K562 (cell line): ENCODE results near the gene LRRC25. TPM values are rescaled to one million over a fixed set of nuclear protein-coding genes. Genes with fewer than 3 reads are reported as not detected.

Experiments used
- BCL6 ChIP-seq: fragments of 250-450 bp; sonication (Bioruptor Pico); IDR thresholded peaks from 2 replicates; pipeline ENCODE4 v1.4.0; 2020
- DIDO1 ChIP-seq: fragments of 450-650 bp; IDR thresholded peaks from 2 replicates; pipeline ENCODE4 v1.6.1; 2016; ENCODE audit warnings: low read depth, missing biosample characterization, missing genetic modification characterization
- HNRNPUL1 ChIP-seq: fragments of 200-400 bp; formaldehyde crosslinking; IDR thresholded peaks from 2 replicates; pipeline ENCODE4 v1.6.1; 2017; ENCODE audit warnings: low read length
- MAFF ChIP-seq: IDR thresholded peaks from 2 replicates; pipeline ENCODE4 v1.6.1; 2012; ENCODE audit warnings: low read length, improper control_type of control experiment
- MXI1 ChIP-seq: IDR thresholded peaks from 2 replicates; pipeline ENCODE4 v1.6.1; 2011; ENCODE audit warnings: low read depth, mild to moderate bottlenecking, improper control_type of control experiment, low read length
- PURB ChIP-seq: sonication (generic); formaldehyde crosslinking; IDR thresholded peaks from 2 replicates; pipeline ENCODE4 v1.9.0; 2021; ENCODE audit warnings: low read depth, mild to moderate bottlenecking, missing genetic modification reagents
- SRSF1 ChIP-seq: fragments of 200-400 bp; formaldehyde crosslinking; IDR thresholded peaks from 2 replicates; pipeline ENCODE4 v1.6.1; 2017; ENCODE audit warnings: mild to moderate bottlenecking, low read depth, low read length, moderate library complexity
- TAL1 ChIP-seq: fragments of 450-650 bp; IDR thresholded peaks from 2 replicates; pipeline ENCODE4 v1.6.1; 2016; ENCODE audit warnings: mild to moderate bottlenecking
- TRIM28 ChIP-seq: fragments of 450-650 bp; IDR thresholded peaks from 2 replicates; pipeline ENCODE4 v1.6.1; 2017
- ZNF175 ChIP-seq: fragments of 200-800 bp; sonication (Bioruptor generic); IDR thresholded peaks from 2 replicates; pipeline ENCODE4 v1.6.1; 2016; ENCODE audit warnings: low read depth, mild to moderate bottlenecking, missing genetic modification characterization, missing compliant biosample characterization
- ZNF239 ChIP-seq: fragments of 250-450 bp; sonication (Bioruptor Pico); IDR thresholded peaks from 2 replicates; pipeline ENCODE4 v1.4.0; 2020; ENCODE audit warnings: mild to moderate bottlenecking
- ZNF75A ChIP-seq: fragments of 450-650 bp; formaldehyde crosslinking; IDR thresholded peaks from 2 replicates; pipeline ENCODE4 v1.4.0; 2020; ENCODE audit warnings: mild to moderate bottlenecking
- polyA plus RNA-seq, 8 experiments: library from polyadenylated mRNA; depleted of rRNA in 4 of 8; stranded (reverse) in 5 of 8; unstranded in 3 of 8; fragments of >200 nt; fragmentation: Nextera tagmentation in 2 of 8; fragmentation: Illumina TruSeq in 1 of 8; extraction: Ambion mirVana in 2 of 8; extraction: Trizol in 1 of 8; gene quantifications; 2 replicates each; pipeline versions ENCODE4 v1.2.1 to v1.2.3, GENCODE V29; 2011 to 2014; ENCODE audit warnings: inconsistent platforms in 1 of 8, missing spikeins in 1 of 8
- total RNA-seq, 7 experiments: library from RNA; depleted of rRNA in 6 of 7; stranded (reverse); fragments of >200 nt in 6 of 7; fragmentation: Illumina TruSeq in 2 of 7; extraction: Trizol in 2 of 7; gene quantifications; 2 replicates each; pipeline versions ENCODE4 v1.2.1 to v1.2.3, GENCODE V29; 2011 to 2021; ENCODE audit warnings: low replicate concordance in 1 of 7
- TF ChIP-seq, protein P1 (sequence below): sonication (generic); formaldehyde crosslinking; IDR thresholded peaks from 2 replicates; pipeline ENCODE4 v1.8.0; 2022; ENCODE audit warnings: mild to moderate bottlenecking, missing genetic modification reagents
- TF ChIP-seq, protein P2 (sequence below): fragments of 200-600 bp; sonication (generic); IDR thresholded peaks from one replicate; pipeline ENCODE4 v1.6.1; 2012; ENCODE audit warnings: mild to moderate bottlenecking, low read depth, low read length, inconsistent platforms
- TF ChIP-seq, protein P3 (sequence below): sonication (generic); formaldehyde crosslinking; IDR thresholded peaks from 2 replicates; pipeline ENCODE4 v1.8.0; 2022; ENCODE audit warnings: mild to moderate bottlenecking, missing genetic modification reagents

Gene LRRC25
- total and polyA plus RNA-seq, 9 of the 15 experiments (the other 6 are each of a cell fraction or from before 2014, with no cell fraction given) = 0.07 to 0.36 (median 0.10) TPM; not detected in 3

DNA sequence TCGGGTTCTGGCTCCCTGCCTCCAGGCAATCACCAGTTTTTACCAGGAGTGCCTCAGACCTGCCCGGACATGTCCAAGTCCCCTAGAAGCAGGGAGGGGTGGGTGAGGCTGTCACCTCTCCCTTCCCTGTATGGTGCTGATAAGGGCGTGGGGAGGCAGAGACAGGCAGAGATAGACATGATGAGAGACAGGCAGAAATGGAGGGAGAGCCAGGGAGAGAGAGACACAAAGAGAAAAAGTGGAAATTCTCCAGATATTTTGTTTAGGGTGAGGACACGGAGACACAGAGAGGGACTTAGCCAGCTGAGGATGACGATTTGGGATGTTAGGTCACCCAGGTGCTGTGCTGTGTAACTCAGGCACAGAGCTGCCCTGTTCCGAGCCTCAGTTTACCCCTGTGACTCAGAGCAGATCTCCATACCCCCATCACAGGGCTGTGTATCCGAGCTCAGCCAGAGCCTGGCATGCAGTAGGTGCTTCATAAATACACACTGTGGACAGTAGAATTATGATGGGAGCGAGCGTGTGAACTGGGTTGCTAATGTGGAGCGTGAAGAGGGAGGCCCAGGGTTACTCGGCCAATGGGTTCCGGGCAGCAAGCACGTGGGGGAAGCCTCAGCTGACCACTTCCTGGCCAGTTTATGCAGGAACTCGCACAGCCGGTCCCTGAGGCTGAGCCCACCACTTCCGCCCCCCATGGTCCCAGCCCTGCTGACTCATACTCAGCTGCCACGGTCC is 23.4 kb downstream of the LRRC25 start (continued):
- TF ChIP-seq, protein P1, sequence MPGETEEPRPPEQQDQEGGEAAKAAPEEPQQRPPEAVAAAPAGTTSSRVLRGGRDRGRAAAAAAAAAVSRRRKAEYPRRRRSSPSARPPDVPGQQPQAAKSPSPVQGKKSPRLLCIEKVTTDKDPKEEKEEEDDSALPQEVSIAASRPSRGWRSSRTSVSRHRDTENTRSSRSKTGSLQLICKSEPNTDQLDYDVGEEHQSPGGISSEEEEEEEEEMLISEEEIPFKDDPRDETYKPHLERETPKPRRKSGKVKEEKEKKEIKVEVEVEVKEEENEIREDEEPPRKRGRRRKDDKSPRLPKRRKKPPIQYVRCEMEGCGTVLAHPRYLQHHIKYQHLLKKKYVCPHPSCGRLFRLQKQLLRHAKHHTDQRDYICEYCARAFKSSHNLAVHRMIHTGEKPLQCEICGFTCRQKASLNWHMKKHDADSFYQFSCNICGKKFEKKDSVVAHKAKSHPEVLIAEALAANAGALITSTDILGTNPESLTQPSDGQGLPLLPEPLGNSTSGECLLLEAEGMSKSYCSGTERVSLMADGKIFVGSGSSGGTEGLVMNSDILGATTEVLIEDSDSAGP = no peak
- no peak; the same call in 1 of the 2 replicates for TF ChIP-seq TRIM28
- peak; percentile 60; the same call in 1 of the 2 replicates for TF ChIP-seq MXI1
- peak; percentile 94 for TF ChIP-seq TAL1
- TF ChIP-seq ZNF239 (CRISPR knock-in tag) = peak; percentile 21; the same call in 1 of the 2 replicates
- no peak for TF ChIP-seq SRSF1
- peak; percentile 2; the same call in 1 of the 2 replicates for TF ChIP-seq BCL6 (CRISPR knock-in tag)
- TF ChIP-seq PURB = no peak
- no peak for TF ChIP-seq HNRNPUL1
- TF ChIP-seq DIDO1 (tag) = no peak
- TF ChIP-seq, protein P2, sequence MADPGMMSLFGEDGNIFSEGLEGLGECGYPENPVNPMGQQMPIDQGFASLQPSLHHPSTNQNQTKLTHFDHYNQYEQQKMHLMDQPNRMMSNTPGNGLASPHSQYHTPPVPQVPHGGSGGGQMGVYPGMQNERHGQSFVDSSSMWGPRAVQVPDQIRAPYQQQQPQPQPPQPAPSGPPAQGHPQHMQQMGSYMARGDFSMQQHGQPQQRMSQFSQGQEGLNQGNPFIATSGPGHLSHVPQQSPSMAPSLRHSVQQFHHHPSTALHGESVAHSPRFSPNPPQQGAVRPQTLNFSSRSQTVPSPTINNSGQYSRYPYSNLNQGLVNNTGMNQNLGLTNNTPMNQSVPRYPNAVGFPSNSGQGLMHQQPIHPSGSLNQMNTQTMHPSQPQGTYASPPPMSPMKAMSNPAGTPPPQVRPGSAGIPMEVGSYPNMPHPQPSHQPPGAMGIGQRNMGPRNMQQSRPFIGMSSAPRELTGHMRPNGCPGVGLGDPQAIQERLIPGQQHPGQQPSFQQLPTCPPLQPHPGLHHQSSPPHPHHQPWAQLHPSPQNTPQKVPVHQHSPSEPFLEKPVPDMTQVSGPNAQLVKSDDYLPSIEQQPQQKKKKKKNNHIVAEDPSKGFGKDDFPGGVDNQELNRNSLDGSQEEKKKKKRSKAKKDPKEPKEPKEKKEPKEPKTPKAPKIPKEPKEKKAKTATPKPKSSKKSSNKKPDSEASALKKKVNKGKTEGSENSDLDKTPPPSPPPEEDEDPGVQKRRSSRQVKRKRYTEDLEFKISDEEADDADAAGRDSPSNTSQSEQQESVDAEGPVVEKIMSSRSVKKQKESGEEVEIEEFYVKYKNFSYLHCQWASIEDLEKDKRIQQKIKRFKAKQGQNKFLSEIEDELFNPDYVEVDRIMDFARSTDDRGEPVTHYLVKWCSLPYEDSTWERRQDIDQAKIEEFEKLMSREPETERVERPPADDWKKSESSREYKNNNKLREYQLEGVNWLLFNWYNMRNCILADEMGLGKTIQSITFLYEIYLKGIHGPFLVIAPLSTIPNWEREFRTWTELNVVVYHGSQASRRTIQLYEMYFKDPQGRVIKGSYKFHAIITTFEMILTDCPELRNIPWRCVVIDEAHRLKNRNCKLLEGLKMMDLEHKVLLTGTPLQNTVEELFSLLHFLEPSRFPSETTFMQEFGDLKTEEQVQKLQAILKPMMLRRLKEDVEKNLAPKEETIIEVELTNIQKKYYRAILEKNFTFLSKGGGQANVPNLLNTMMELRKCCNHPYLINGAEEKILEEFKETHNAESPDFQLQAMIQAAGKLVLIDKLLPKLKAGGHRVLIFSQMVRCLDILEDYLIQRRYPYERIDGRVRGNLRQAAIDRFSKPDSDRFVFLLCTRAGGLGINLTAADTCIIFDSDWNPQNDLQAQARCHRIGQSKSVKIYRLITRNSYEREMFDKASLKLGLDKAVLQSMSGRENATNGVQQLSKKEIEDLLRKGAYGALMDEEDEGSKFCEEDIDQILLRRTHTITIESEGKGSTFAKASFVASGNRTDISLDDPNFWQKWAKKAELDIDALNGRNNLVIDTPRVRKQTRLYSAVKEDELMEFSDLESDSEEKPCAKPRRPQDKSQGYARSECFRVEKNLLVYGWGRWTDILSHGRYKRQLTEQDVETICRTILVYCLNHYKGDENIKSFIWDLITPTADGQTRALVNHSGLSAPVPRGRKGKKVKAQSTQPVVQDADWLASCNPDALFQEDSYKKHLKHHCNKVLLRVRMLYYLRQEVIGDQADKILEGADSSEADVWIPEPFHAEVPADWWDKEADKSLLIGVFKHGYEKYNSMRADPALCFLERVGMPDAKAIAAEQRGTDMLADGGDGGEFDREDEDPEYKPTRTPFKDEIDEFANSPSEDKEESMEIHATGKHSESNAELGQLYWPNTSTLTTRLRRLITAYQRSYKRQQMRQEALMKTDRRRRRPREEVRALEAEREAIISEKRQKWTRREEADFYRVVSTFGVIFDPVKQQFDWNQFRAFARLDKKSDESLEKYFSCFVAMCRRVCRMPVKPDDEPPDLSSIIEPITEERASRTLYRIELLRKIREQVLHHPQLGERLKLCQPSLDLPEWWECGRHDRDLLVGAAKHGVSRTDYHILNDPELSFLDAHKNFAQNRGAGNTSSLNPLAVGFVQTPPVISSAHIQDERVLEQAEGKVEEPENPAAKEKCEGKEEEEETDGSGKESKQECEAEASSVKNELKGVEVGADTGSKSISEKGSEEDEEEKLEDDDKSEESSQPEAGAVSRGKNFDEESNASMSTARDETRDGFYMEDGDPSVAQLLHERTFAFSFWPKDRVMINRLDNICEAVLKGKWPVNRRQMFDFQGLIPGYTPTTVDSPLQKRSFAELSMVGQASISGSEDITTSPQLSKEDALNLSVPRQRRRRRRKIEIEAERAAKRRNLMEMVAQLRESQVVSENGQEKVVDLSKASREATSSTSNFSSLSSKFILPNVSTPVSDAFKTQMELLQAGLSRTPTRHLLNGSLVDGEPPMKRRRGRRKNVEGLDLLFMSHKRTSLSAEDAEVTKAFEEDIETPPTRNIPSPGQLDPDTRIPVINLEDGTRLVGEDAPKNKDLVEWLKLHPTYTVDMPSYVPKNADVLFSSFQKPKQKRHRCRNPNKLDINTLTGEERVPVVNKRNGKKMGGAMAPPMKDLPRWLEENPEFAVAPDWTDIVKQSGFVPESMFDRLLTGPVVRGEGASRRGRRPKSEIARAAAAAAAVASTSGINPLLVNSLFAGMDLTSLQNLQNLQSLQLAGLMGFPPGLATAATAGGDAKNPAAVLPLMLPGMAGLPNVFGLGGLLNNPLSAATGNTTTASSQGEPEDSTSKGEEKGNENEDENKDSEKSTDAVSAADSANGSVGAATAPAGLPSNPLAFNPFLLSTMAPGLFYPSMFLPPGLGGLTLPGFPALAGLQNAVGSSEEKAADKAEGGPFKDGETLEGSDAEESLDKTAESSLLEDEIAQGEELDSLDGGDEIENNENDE = no peak
- TF ChIP-seq ZNF175 = peak; percentile 60; the same call in 1 of the 2 replicates
- TF ChIP-seq MAFF = peak; percentile 16; the same call in 1 of the 2 replicates
- TF ChIP-seq, protein P3, sequence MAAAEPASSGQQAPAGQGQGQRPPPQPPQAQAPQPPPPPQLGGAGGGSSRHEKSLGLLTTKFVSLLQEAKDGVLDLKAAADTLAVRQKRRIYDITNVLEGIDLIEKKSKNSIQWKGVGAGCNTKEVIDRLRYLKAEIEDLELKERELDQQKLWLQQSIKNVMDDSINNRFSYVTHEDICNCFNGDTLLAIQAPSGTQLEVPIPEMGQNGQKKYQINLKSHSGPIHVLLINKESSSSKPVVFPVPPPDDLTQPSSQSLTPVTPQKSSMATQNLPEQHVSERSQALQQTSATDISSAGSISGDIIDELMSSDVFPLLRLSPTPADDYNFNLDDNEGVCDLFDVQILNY (CRISPR knock-in tag) = no peak
- TF ChIP-seq ZNF75A (CRISPR knock-in tag) = no peak
